AG09319 (cell line): Measurements from ENCODE around the gene DIP2C.
"Not testable (repeated sequence)": the region's sequence is repeated elsewhere in the genome, so short reads cannot be mapped to it uniquely, and the experiment has no call there.

Experiments
- DNase-seq: peaks from one replicate; pipeline ENCODE4 v3.0.0-alpha.2; 2010; ENCODE audit warnings: low read depth; ENCODE audit errors: extremely low read depth
- CTCF ChIP-seq: IDR thresholded peaks from 2 replicates; pipeline ENCODE4 v1.5.1; 2011; ENCODE audit warnings: low read depth, mild to moderate bottlenecking, inconsistent platforms, low read length, moderate library complexity

The DIP2C gene

DNA sequence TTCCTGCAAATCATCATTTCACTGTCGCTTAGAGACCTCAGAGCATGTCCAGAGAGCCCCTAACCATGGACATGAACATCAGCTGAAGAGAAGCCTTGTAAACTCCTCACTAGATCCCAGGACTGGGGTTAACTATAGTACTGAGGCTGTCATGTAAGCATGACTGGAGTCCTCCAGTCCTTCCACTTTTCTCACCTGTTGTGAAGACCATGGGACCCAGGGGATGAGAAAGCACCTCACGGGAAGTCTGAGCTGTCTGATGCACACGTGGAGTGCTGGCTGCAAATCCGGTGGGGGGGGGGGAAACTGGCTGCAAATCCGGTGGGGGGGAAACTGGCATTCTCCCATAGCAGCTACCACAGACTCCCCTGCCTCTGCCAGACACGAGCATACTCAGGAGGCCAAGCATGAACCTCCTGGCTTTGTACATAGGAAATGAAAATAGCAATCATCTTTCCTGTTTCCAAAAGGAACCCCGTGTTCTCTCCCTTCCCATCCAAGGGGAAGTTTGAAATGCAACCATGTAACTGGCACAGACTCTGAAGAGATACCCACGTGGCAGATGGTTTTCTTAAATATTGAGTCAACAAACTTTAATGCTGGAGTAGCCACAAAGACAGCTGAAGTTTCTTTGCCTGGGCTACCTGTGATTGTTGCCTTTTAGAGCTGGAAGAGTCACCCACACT, 292.8 kb downstream of the DIP2C start:
- no peak for DNase-seq
- no peak for TF ChIP-seq CTCF

- no peak for TF ChIP-seq CTCF
- DNase-seq, result no peak
Measured at GRCh38 chr10:396107-396506, 293.4 kb downstream of the DIP2C start.

DNA sequence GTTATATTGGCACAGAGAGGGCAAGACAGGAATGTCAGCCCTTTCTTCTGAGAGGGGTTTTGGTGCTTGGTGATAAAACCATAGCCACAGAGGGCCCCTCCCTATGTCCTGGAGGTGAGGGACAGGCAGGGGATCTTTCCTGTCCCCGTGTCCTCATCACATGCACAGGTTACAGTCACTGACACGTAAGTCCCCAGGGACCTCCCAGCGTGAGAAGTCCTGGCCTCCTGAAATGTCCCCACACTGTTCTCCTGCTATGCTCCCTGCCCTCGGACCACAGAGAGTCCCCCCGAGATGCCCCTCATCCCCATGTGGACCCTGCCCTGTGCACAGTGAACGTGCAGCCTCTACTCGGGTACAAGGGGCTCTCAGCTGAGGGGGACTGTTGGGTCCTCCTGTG, 293.8 kb downstream of the DIP2C start:
- TF ChIP-seq CTCF, result no peak

DNA sequence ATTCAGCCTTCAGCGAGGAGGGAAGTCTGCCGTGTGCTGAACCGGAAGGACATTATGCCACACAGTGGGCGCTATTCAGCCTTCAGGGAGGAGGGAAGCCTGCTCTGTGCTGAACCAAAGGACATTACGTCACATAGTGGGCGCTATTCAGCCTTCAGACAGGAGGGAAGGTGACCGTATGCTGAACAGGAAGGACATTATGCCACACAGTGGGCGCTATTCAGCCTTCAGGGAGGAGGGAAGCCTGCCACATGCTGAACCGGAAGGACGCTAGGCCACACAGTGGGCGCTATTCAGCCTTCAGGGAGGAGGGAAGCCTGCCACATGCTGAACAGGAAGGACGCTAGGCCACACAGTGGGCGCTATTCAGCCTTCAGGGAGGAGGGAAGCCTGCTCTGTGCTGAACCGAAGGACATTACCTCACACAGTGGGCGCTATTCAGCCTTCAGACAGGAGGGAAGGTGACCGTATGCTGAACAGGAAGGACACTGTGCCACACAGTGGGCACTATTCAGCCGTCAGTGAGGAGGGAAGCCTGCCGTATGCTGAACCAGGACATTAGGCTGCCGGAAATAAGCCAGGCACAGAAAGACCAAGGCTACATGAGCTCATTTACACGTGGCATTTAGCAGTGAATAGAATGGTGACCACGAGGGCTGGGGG, 294.9 kb downstream of the DIP2C start:
- not testable (repeated sequence) for DNase-seq

More for the DNA sequence above, 293.8 kb downstream of the DIP2C start:
- DNase-seq, result no peak

DNA sequence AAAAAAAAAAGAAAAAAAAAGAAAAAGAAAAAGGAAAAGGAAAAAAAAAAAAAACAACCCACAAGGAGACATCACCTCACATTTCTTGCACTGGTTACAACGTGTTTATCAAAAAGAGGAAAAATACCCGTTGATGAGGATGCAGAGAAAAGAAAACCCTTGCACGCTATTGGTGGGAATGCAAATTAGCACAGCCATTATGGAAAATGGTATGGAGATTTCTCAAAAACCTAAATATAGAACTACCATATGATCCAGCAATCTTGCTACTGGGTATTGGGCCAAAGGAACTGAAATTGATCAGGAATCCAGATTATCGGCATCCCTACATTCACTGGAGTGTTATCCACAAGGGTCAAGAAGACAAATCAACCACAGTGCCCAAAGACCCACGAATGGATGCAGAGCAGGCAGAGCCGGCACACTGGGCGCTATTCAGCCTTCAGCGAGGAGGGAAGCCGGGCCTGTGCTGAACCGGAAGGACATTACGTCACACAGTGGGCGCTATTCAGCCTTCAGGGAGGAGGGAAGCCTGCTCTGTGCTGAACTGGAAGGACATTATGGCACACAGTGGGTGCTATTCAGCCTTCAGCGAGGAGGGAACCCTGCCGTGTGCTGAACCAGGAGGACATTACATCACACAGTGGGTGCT, 295.6 kb downstream of the DIP2C start:
- no peak for DNase-seq
- TF ChIP-seq CTCF, result no peak

GRCh38 chr10:393106-393745, 296.2 kb downstream of the DIP2C start:
- no peak for TF ChIP-seq CTCF
- DNase-seq, result no peak

GRCh38 chr10:392705-393037, 296.8 kb downstream of the DIP2C start:
- no peak for TF ChIP-seq CTCF

More at GRCh38 chr10:392705-393037, 296.8 kb downstream of the DIP2C start:
- no peak for DNase-seq
